ENCODE data around the gene PTPRU.

The PTPRU gene

DNA sequence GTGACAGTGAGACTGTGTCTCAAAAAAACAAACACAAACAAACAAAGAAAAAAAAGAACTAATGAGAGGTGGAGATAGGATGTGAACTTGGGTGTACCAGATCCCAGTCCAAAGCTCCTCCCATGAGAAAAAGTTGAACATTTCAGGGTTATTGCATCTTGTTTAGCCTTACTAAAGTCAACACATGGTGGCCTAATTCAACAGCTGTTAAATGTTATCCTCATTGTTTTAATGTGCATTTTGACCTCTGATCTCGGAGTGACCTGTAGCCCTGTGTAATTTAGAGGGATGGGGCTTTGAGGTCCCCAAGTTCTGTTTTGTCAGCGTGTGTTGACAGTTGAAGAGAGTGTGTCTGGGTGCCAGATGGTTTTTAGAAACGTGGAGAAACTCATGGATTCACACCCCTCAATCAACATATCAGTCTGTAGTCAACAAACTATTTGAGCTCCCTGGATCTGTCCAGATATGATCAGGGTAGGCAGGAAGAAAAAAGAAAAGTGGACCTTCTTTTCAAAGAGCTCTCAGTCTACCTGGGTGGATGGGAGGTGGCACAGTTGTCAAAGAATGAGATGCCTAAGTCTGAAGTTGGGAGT lies 34.7 kb downstream of the PTPRU start:
- CTCF ChIA-PET = interaction anchor here (0.5 to 0.9 kb wide), 3 partner anchors 26 to 427 kb away, joined by 3 read pairs; no protein-coding TSS in a partner anchor
- H3K4me3 ChIP-seq (ENCODE audit: low read depth, low read length) = no peak overlapping the region
- H3K4me1 ChIP-seq (ENCODE audit: control insufficient read depth, insufficient read depth, low read length) = no peaks in the 10 kb centered on the region
- no peaks in the 10 kb centered on the region for H3K9me3 ChIP-seq (ENCODE audit: control insufficient read depth, insufficient read depth, low read depth, low read length)
- POLR2A ChIA-PET = interaction anchor here (1.0 kb wide), 1 partner anchor 25 kb away, joined by 5 read pairs; no protein-coding TSS in a partner anchor
- peaks cover 0 to 21% of the 10 kb centered on the region in 2 experiments; a peak in 2 of 3 replicates for H3K36me3 ChIP-seq (ENCODE audit: control insufficient read depth in 2 of 2, insufficient read depth in 1 of 2, low read length in 2 of 2)
- TF ChIP-seq ZFP69B (tag by site-specific recombination; IDR thresholded peaks at IDR 0.05) (no peak), HOXA7 (CRISPR knock-in tag; IDR thresholded peaks at IDR 0.05; ENCODE audit: borderline replicate concordance) (no peak), KLF10 (tag by site-specific recombination; IDR thresholded peaks at IDR 0.05) (no peak), ZNF624 (tag by site-specific recombination; IDR thresholded peaks at IDR 0.05) (no peak), REPIN1 (tag by site-specific recombination; IDR thresholded peaks at IDR 0.05; ENCODE audit: low read depth) (no peak), GLIS2 (tag by site-specific recombination; IDR thresholded peaks at IDR 0.05) (no peak)
- no peak overlapping the region for H3K27ac ChIP-seq (ENCODE audit: extremely low read depth, low read depth, low read length)

DNA sequence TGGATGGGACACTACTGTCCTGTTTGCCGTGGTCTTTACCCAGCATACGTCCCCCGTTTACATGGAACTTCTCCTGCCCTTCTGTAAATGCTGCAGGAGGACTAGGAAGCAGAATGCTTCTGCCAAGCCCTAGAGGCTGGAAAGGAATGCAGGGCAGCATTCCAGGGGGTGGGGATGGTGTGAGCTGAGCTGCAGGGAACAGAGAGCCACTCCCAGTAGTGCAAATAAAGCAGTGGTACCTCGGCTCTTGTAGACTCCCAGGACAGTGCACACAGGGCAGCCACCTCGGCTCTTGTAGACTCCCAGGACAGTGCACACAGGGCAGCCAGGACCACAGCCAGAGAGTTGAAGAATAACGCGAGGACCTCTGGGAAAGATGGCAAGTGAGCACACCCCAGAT lies 35.4 kb downstream of the PTPRU start:
- POLR2A ChIA-PET = interaction anchor here (1.0 kb wide), 1 partner anchor 26 kb away, joined by 5 read pairs; no protein-coding TSS in a partner anchor
- H3K27ac ChIP-seq (ENCODE audit: extremely low read depth, low read depth, low read length) = no peak overlapping the region

DNA sequence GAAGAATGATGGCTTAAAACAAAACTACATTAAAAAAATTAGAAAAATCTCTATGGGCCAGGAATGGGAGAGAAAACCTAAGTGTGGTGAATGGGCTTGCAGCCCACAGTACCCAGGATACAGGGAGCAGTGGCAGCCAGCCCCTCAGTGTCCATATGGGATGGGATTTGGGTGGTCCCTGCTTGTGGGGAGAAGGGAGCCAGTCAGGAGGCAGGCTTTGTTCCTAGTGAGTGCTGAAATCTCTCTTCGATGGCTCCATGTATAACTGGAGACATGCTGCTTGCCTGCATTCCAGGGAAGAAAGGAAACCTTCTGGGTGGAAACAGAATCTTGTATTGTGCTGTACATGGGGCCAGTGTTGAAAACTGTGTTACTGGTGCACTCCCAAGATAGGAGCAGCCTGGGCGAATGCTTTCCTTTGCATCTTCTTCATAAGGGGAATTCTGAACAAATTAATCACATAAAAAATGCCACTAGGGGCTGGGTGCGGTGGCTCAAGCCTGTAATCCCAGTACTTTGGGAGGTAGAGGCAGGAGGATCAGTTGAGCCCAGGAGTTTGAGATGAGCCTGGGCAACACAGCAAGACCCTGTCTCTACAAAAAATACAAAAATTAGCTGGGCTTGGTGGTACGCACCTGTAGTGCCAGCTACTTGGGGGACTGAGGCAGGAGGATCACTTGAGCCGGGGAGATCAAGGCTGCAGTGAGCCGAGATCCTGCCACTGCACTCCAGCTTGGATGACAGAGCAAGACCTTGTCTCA lies 36.0 kb downstream of the PTPRU start:
- H3K9me3 ChIP-seq (ENCODE audit: control insufficient read depth, insufficient read depth, low read depth, low read length) = no peaks in the 10 kb centered on the region
- POLR2A ChIA-PET = no interaction called here
- H3K4me1 ChIP-seq (ENCODE audit: control insufficient read depth, insufficient read depth, low read length) = no peaks in the 10 kb centered on the region
- CTCF ChIA-PET = interaction anchor here (0.6 kb wide), 2 partner anchors 518 to 761 kb away, joined by 3 read pairs; no protein-coding TSS in a partner anchor
- 0 out of 2 replicates have a peak, but pooled peaks have one; percentile 24 for TF ChIP-seq ZNF121 (tag by site-specific recombination; IDR thresholded peaks at IDR 0.05)
- no peak for TF ChIP-seq ZNF830 (tag by site-specific recombination; IDR thresholded peaks at IDR 0.05; ENCODE audit: low read depth)
- H3K36me3 ChIP-seq (ENCODE audit: control insufficient read depth in 2 of 2, insufficient read depth in 1 of 2, low read length in 2 of 2) = peaks cover 0 to 33% of the 10 kb centered on the region in 2 experiments; a peak in 2 of 3 replicates
- no peak overlapping the region for H3K4me3 ChIP-seq (ENCODE audit: low read depth, low read length)
- no peak overlapping the region for H3K27ac ChIP-seq (ENCODE audit: extremely low read depth, low read depth, low read length)

More for the DNA sequence above, 35.4 kb downstream of the PTPRU start:
- H3K4me1 ChIP-seq (ENCODE audit: control insufficient read depth, insufficient read depth, low read length) = no peaks in the 10 kb centered on the region
- CTCF ChIA-PET = interaction anchor here (0.6 to 0.9 kb wide), 3 partner anchors 26 to 762 kb away, joined by 3 read pairs; no protein-coding TSS in a partner anchor
- peak; percentile 72 for TF ChIP-seq GLIS1 (tag by site-specific recombination; IDR thresholded peaks at IDR 0.05)
- no peak for TF ChIP-seq KLF16 (tag by site-specific recombination; IDR thresholded peaks at IDR 0.05)
- TF ChIP-seq ZBTB17 (tag by site-specific recombination; IDR thresholded peaks at IDR 0.05) = no peak
- no peak for TF ChIP-seq KLF10 (tag by site-specific recombination; IDR thresholded peaks at IDR 0.05)
- no peak for TF ChIP-seq ZNF623 (tag by site-specific recombination; IDR thresholded peaks at IDR 0.05)
- TF ChIP-seq KLF1 (tag by site-specific recombination; IDR thresholded peaks at IDR 0.05) = peak; percentile 80
- TF ChIP-seq ZIC2 (tag by site-specific recombination; IDR thresholded peaks at IDR 0.05) = peak; percentile 44
- no peak for TF ChIP-seq ZNF548 (tag by site-specific recombination; IDR thresholded peaks at IDR 0.05)
- TF ChIP-seq, protein P1, sequence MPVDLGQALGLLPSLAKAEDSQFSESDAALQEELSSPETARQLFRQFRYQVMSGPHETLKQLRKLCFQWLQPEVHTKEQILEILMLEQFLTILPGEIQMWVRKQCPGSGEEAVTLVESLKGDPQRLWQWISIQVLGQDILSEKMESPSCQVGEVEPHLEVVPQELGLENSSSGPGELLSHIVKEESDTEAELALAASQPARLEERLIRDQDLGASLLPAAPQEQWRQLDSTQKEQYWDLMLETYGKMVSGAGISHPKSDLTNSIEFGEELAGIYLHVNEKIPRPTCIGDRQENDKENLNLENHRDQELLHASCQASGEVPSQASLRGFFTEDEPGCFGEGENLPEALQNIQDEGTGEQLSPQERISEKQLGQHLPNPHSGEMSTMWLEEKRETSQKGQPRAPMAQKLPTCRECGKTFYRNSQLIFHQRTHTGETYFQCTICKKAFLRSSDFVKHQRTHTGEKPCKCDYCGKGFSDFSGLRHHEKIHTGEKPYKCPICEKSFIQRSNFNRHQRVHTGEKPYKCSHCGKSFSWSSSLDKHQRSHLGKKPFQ (tag by site-specific recombination; IDR thresholded peaks at IDR 0.05) = 0 out of 2 replicates have a peak, but pooled peaks have one; percentile 37
- TF ChIP-seq, protein P2, sequence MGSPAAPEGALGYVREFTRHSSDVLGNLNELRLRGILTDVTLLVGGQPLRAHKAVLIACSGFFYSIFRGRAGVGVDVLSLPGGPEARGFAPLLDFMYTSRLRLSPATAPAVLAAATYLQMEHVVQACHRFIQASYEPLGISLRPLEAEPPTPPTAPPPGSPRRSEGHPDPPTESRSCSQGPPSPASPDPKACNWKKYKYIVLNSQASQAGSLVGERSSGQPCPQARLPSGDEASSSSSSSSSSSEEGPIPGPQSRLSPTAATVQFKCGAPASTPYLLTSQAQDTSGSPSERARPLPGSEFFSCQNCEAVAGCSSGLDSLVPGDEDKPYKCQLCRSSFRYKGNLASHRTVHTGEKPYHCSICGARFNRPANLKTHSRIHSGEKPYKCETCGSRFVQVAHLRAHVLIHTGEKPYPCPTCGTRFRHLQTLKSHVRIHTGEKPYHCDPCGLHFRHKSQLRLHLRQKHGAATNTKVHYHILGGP (tag by site-specific recombination; IDR thresholded peaks at IDR 0.05) = no peak
- peaks cover 0 to 27% of the 10 kb centered on the region in 2 experiments; a peak in 2 of 3 replicates for H3K36me3 ChIP-seq (ENCODE audit: control insufficient read depth in 2 of 2, insufficient read depth in 1 of 2, low read length in 2 of 2)
- H3K4me3 ChIP-seq (ENCODE audit: low read depth, low read length) = no peak overlapping the region
- H3K9me3 ChIP-seq (ENCODE audit: control insufficient read depth, insufficient read depth, low read depth, low read length) = no peaks in the 10 kb centered on the region
